Transverse colon (tissue), 4 donors: ENCODE measurements around the gene AGTPBP1.

Experiments used
- CTCF ChIP-seq, 5 experiments: fragments of 200-600 bp in 3 of 5; fragments of 450-650 bp in 2 of 5; sonication (generic) in 3 of 5; IDR thresholded peaks; 1 replicate in 2 of 5; 2 replicates in 3 of 5; pipeline ENCODE4 v1.5.1; 2016 to 2017; ENCODE audit warnings: antibody characterized with exemption in 5 of 5, inconsistent platforms in 3 of 5, mild to moderate bottlenecking in 2 of 5, moderate library complexity in 1 of 5
- EP300 ChIP-seq: sonication (generic); formaldehyde crosslinking; IDR thresholded peaks from one replicate; pipeline ENCODE4 v1.6.1; 2017; ENCODE audit warnings: antibody characterized with exemption, low read depth
- POLR2A ChIP-seq: fragments of 450-650 bp; IDR thresholded peaks from one replicate; pipeline ENCODE4 v1.6.1; 2016; ENCODE audit warnings: antibody characterized with exemption, mild to moderate bottlenecking, moderate library complexity
- POLR2AphosphoS5 ChIP-seq, 3 donors: sonication (generic); formaldehyde crosslinking; IDR thresholded peaks; one replicate each; pipeline ENCODE4 v1.6.1; 2016; ENCODE audit warnings: antibody characterized with exemption in 3 of 3

- TF ChIP-seq CTCF (IDR thresholded peaks at IDR 0.05) (no peak), POLR2AphosphoS5 (IDR thresholded peaks at IDR 0.05) (no peak), POLR2A (no peak), EP300 (no peak)
Observed at GRCh38 chr9:85524531-85524930, 217.2 kb downstream of the AGTPBP1 start.
